MM.1S (cell line): ENCODE data around the gene ETNK2.

Experiments
- DNase-seq: peaks from one replicate; pipeline ENCODE4 v3.0.0-alpha.2; 2015
- H2AFZ ChIP-seq: fragments of 300-600 bp; sonication (generic); 2 replicates; pipeline ENCODE4 v1.6.0; 2016; ENCODE audit warnings: antibody characterized with exemption, low read length
- H3F3A ChIP-seq: fragments of 300-600 bp; sonication (generic); 2 replicates; pipeline ENCODE4 v1.6.1; 2016; ENCODE audit warnings: mild to moderate bottlenecking, antibody characterized with exemption, low read length, moderate library complexity, mixed read lengths; ENCODE audit not compliant: insufficient read depth
- H3K27ac ChIP-seq: fragments of 300-600 bp; sonication (generic); 2 replicates; pipeline ENCODE4 v1.5.1; 2016; ENCODE audit warnings: mild to moderate bottlenecking, low read length
- H3K27me3 ChIP-seq: fragments of 300-600 bp; sonication (generic); replicated peaks from 2 replicates; pipeline ENCODE4 v1.6.0; 2016; ENCODE audit warnings: low read length; ENCODE audit not compliant: insufficient read depth
- H3K36me3 ChIP-seq: fragments of 300-600 bp; sonication (generic); replicated peaks from 2 replicates; pipeline ENCODE4 v1.6.1; 2016; ENCODE audit warnings: mild to moderate bottlenecking, low read length, mixed read lengths; ENCODE audit not compliant: insufficient read depth
- H3K4me1 ChIP-seq: fragments of 300-600 bp; sonication (generic); 2 replicates; pipeline ENCODE4 v1.6.1; 2016; ENCODE audit warnings: low read length, mixed read lengths
- H3K4me2 ChIP-seq: fragments of 300-600 bp; sonication (generic); 2 replicates; pipeline ENCODE4 v1.6.0; 2016; ENCODE audit warnings: low read depth, low read length
- H3K4me3 ChIP-seq: fragments of 300-600 bp; sonication (generic); 2 replicates; pipeline ENCODE4 v1.5.1; 2016; ENCODE audit warnings: low read length, mixed read lengths
- H3K79me2 ChIP-seq: fragments of 300-600 bp; sonication (generic); 2 replicates; pipeline ENCODE4 v1.6.1; 2016; ENCODE audit warnings: mixed run types, low read length, mixed read lengths
- H3K9ac ChIP-seq: fragments of 300-600 bp; sonication (generic); 2 replicates; pipeline ENCODE4 v1.6.1; 2016; ENCODE audit warnings: low read length, mixed read lengths
- H3K9me2 ChIP-seq: fragments of 300-600 bp; sonication (generic); replicated peaks from 2 replicates; pipeline ENCODE4 v1.6.1; 2016; ENCODE audit warnings: mild to moderate bottlenecking, low read length, mixed read lengths; ENCODE audit not compliant: insufficient read depth
- H3K9me3 ChIP-seq: fragments of 300-600 bp; sonication (generic); replicated peaks from 2 replicates; pipeline ENCODE4 v1.6.1; 2016; ENCODE audit warnings: mild to moderate bottlenecking, low read length, mixed read lengths; ENCODE audit not compliant: insufficient read depth
- H4K20me1 ChIP-seq: fragments of 300-600 bp; sonication (generic); 2 replicates; pipeline ENCODE4 v1.6.1; 2016; ENCODE audit warnings: mild to moderate bottlenecking, low read length, moderate library complexity, mixed read lengths; ENCODE audit not compliant: insufficient read depth
- EZH2 ChIP-seq: fragments of 300-600 bp; sonication (generic); optimal IDR thresholded peaks from 2 replicates; pipeline ENCODE3; 2017; ENCODE audit warnings: low read depth, mild to moderate bottlenecking, antibody characterized with exemption, low read length, mixed read lengths
- EZH2phosphoT487 ChIP-seq: fragments of 300-600 bp; sonication (generic); IDR thresholded peaks from 2 replicates; pipeline ENCODE4 v1.6.1; 2018; ENCODE audit warnings: antibody characterized with exemption, low read length
- TF ChIP-seq, protein P1 (sequence below): fragments of 300-600 bp; sonication (generic); IDR thresholded peaks from 2 replicates; pipeline ENCODE4 v1.5.1; 2016; ENCODE audit warnings: antibody characterized with exemption, low read length, mixed read lengths

ETNK2 gene

DNA sequence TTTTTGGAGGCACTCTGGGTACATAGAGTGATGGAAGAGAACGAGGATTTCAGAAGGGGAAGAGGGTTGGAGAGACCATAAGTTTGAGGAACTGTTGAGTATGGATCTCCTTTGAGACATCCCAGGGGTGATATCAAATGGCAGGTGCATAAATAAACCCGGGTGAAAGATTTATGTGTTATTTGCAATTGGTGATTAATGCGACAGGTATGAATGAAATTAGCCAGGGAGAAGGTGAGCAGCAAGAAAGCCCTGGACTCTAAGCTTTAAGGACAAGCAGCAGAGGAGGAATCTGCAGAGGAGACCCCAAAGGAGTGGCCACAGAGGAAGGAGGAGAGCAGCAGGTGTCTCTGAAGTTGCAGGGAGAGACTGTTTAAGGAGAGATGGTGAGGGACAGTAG lies 23.1 kb upstream of the ETNK2 start:
- H3K79me2 ChIP-seq, result no peaks in the 10 kb centered on the region
- no peak overlapping the region for H3K9ac ChIP-seq
- H3K9me2 ChIP-seq, result no peaks in the 10 kb centered on the region
- peaks cover 8% of the 10 kb centered on the region; the same call in 1 of the 2 replicates for H3K27me3 ChIP-seq
- no peak overlapping the region for H3K4me2 ChIP-seq
- H2AFZ ChIP-seq, result no peak overlapping the region
- no peak for TF ChIP-seq EZH2phosphoT487
- TF ChIP-seq, protein P1, sequence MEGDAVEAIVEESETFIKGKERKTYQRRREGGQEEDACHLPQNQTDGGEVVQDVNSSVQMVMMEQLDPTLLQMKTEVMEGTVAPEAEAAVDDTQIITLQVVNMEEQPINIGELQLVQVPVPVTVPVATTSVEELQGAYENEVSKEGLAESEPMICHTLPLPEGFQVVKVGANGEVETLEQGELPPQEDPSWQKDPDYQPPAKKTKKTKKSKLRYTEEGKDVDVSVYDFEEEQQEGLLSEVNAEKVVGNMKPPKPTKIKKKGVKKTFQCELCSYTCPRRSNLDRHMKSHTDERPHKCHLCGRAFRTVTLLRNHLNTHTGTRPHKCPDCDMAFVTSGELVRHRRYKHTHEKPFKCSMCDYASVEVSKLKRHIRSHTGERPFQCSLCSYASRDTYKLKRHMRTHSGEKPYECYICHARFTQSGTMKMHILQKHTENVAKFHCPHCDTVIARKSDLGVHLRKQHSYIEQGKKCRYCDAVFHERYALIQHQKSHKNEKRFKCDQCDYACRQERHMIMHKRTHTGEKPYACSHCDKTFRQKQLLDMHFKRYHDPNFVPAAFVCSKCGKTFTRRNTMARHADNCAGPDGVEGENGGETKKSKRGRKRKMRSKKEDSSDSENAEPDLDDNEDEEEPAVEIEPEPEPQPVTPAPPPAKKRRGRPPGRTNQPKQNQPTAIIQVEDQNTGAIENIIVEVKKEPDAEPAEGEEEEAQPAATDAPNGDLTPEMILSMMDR, result no peak
- no peak for TF ChIP-seq EZH2
- H3K9me3 ChIP-seq, result no peaks in the 10 kb centered on the region
- no peaks in the 10 kb centered on the region for H3K36me3 ChIP-seq
- H3K4me3 ChIP-seq, result no peak overlapping the region
- DNase-seq, result no peak
- H3K4me1 ChIP-seq, result no peaks in the 10 kb centered on the region
- no peak overlapping the region for H3K27ac ChIP-seq
- H4K20me1 ChIP-seq, result no peaks in the 10 kb centered on the region
- H3F3A ChIP-seq, result no peaks in the 10 kb centered on the region

DNA sequence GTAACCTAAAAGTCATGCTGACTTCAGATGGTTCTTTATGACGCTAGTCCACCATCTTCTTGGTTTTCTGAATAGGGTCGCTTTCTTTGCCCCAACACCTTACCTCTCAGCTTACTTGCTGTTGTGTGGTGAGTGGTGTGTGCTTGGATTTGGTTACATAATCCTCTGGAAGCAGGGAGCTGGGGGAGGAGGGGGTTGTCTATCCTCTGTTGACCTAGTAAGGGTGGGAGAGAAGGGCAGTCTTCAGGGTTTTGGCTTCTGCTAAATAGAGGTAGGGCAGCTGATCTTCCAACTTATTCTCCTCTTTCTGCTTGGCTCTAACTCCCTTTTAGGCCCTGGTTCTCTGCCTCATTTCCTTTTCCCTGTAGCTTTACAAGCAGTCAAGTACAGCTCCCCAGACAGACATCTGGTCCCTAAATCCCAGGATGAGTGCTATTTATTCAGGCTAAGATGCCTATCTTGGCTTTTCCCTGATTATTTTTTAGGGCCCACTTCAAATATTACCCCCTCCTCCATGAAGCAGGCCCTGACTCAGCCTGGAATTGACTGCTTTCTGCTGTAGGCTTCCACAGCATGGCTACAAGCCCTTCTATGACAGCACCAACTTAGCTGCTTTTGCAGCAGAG lies 20.7 kb upstream of the ETNK2 start:
- H3K9me3 ChIP-seq, result no peaks in the 10 kb centered on the region
- no peak overlapping the region for H3K4me3 ChIP-seq
- peaks cover 6% of the 10 kb centered on the region; the same call in 1 of the 2 replicates for H3K27me3 ChIP-seq
- H3K4me1 ChIP-seq, result no peaks in the 10 kb centered on the region
- H3K4me2 ChIP-seq, result no peak overlapping the region
- H3F3A ChIP-seq, result no peaks in the 10 kb centered on the region
- no peaks in the 10 kb centered on the region for H3K36me3 ChIP-seq
- no peaks in the 10 kb centered on the region for H3K79me2 ChIP-seq
- no peak for DNase-seq
- H4K20me1 ChIP-seq, result no peaks in the 10 kb centered on the region
- H3K9ac ChIP-seq, result no peak overlapping the region
- no peak for TF ChIP-seq EZH2
- TF ChIP-seq, protein P1, result no peak
- no peak for TF ChIP-seq EZH2phosphoT487
- no peak overlapping the region for H2AFZ ChIP-seq
- no peaks in the 10 kb centered on the region for H3K9me2 ChIP-seq
- no peak overlapping the region for H3K27ac ChIP-seq

DNA sequence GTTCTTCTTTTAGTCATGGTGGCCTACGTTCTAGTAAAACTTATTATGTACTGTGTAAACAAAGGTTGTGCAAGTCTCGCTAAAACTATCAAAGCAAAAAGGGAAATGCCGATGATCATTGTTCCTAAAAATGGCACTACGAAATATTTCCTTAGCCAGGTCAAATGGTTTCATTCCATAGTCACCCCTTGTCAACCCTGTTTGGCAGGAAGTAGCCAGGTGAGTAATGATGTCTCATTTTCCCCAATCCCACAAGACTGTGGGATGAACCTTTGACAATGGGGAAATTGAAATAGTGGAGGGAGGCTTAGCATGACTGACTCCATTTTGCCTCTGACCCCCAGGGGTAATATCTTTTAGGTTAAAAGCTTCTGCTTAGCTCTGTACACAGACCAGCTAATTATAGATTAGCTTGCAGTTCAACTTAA lies 19.9 kb upstream of the ETNK2 start:
- no peak overlapping the region for H2AFZ ChIP-seq
- H3K9me3 ChIP-seq, result no peaks in the 10 kb centered on the region
- no peak for DNase-seq
- no peak for TF ChIP-seq EZH2
- TF ChIP-seq, protein P1, result no peak
- TF ChIP-seq EZH2phosphoT487, result no peak
- H3K27me3 ChIP-seq, result peaks cover 11% of the 10 kb centered on the region; the same call in 1 of the 2 replicates
- no peaks in the 10 kb centered on the region for H3K9me2 ChIP-seq
- H3K4me2 ChIP-seq, result no peak overlapping the region
- H3K36me3 ChIP-seq, result no peaks in the 10 kb centered on the region
- H3F3A ChIP-seq, result no peaks in the 10 kb centered on the region
- H4K20me1 ChIP-seq, result no peaks in the 10 kb centered on the region
- H3K4me3 ChIP-seq, result no peak overlapping the region
- no peaks in the 10 kb centered on the region for H3K79me2 ChIP-seq
- H3K4me1 ChIP-seq, result no peaks in the 10 kb centered on the region
- H3K9ac ChIP-seq, result no peak overlapping the region
- H3K27ac ChIP-seq, result no peak overlapping the region
